GM13977 (cell line): Measurements from ENCODE around the gene OSBPL2.
A peak's percentile ranks its signal among the peaks of the same experiment; 100 is the strongest.

ENCODE experiments used
- DNase-seq: peaks from one replicate; pipeline ENCODE4 v3.0.0; 2012; ENCODE audit warnings: low spot score
- in situ Hi-C: fragments of 300-500 bp; cut with MboI; formaldehyde crosslinking; loops from one replicate; pipeline ENCODE4 v1.12.0; 2022; ENCODE audit warnings: low sequenced_read_pairs, low pct_unique_long_range_greater_than_20kb, mixed read lengths, inconsistent platforms; ENCODE audit not compliant: unreplicated experiment
- TF ChIP-seq, protein P1 (sequence below): IDR thresholded peaks from 2 replicates; pipeline ENCODE4 v1.5.1; 2012; ENCODE audit warnings: mild to moderate bottlenecking, control low read depth; ENCODE audit not compliant: insufficient read depth; ENCODE audit errors: extremely low read depth, missing control alignments

OSBPL2 gene

GRCh38 chr20:62320581-62321354 lies 82.4 kb downstream of the OSBPL2 start:
- TF ChIP-seq, protein P1, sequence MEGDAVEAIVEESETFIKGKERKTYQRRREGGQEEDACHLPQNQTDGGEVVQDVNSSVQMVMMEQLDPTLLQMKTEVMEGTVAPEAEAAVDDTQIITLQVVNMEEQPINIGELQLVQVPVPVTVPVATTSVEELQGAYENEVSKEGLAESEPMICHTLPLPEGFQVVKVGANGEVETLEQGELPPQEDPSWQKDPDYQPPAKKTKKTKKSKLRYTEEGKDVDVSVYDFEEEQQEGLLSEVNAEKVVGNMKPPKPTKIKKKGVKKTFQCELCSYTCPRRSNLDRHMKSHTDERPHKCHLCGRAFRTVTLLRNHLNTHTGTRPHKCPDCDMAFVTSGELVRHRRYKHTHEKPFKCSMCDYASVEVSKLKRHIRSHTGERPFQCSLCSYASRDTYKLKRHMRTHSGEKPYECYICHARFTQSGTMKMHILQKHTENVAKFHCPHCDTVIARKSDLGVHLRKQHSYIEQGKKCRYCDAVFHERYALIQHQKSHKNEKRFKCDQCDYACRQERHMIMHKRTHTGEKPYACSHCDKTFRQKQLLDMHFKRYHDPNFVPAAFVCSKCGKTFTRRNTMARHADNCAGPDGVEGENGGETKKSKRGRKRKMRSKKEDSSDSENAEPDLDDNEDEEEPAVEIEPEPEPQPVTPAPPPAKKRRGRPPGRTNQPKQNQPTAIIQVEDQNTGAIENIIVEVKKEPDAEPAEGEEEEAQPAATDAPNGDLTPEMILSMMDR: no peak
- no peak for DNase-seq
- in situ Hi-C loops: no loop called here

DNA sequence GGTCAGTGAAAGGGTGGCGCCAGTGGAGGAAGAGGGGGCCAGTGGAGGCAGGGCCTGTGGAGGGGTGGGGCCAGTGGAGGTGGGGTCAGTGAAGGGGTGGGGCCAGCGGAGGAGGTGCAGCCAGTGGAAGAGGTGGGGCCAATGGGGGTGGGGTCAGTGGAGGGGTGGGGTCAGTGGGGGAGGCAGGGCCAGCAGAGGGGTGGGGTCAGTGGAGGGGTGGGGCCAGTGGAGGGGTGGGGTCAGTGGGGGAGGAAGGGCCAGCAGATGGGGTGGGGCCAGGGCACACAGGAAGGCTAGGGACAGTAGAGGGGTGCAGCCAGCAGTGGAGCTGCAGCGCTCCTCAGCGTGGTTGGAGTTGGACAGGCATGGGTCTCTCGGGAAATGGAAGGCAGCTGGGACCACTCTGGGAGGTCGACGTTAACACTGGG lies 83.2 kb downstream of the OSBPL2 start:
- DNase-seq: peak; percentile 73
- in situ Hi-C loops: no loop called here
- TF ChIP-seq, protein P1: no peak

DNA sequence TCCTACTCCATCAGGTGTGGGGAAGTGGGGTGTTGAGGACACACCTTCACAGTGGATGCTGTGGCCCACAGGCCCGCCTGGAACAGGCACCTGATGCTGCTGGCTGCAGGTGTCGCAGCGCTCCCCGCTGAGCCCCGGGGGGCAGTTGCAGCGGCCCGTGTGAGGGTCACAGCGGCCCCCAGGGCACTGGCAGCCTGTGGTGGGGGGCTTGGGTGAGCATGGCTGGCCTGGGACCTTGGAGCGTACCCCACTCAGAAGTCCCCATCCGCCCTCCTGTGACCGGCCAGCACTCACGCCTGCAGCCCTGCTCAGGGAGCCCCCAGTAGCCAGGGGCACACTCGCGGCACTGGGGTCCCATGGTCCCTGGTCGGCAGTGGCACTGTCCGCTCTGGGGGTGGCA lies 83.7 kb downstream of the OSBPL2 start:
- TF ChIP-seq, protein P1: no peak
- in situ Hi-C loops: no loop called here
- DNase-seq: no peak

DNA sequence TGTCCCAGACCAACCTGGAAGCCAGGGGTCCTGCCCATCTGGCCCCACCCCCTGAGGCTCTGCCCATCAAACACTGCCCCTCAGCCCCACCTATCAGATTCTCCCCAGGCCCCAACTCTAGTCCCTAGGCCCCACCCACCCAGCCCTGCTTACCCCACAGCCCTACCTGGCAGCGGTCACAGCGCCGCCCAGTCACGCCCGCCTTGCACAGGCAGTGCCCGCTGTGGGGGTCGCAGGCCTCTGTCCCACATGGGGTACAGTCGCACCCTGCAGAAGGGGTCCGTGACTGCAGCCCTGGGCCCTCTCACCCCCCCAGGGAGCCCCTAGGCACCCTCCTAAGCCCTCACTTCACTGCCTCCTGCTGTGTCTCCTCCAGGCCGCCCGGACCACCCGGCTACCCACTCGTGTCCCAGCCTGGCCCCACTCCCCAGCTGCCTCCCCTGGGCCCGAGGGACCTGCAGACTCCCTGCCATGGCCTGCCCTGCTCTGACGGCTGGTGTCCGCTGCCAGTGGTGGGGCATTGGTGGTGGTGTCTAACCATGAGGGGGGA lies 84.2 kb downstream of the OSBPL2 start:
- DNase-seq: no peak
- TF ChIP-seq, protein P1: no peak
- in situ Hi-C loops: no loop called here

DNA sequence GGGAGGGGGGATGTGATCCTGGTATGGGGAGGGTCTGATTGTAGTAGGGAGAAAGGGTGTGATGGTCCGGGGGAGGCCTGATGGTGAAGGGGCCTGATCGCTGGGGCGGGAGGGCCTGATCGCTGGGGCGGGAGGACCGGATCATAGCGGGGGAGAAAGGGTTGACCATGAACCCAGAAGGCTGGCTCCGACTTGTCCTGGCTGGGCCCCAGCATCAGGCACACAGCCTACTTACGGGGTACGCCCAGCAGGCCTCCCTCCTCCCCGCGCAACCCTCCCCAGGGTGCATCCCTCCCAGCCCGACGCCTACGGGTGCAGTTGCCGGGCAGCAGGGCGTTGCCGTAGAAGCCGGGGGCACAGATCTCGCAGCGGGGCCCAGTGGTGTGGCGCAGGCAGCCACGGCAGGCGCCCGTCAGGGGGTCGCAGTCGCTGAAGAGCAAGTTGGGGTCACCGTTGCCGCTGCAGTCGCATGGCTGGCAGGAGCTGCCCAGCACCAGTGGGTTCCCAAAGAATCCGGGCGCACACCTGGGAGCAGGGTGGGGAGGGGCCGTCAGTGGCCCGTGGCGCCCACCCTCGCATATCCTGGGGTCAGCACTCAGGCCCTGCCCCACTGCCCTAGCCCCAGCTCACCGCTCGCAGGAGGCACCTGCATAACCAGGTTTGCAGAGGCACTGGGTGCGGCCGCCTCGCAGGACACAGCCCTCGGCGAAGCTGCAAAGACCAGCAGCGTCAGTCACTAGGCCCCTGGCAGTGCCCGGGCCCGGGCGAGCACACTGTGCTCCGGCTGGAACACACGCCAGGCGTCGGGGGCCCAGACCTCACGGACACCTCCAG lies 85.0 kb downstream of the OSBPL2 start:
- TF ChIP-seq, protein P1: no peak
- in situ Hi-C loops: no loop called here
- DNase-seq: no peak

DNA sequence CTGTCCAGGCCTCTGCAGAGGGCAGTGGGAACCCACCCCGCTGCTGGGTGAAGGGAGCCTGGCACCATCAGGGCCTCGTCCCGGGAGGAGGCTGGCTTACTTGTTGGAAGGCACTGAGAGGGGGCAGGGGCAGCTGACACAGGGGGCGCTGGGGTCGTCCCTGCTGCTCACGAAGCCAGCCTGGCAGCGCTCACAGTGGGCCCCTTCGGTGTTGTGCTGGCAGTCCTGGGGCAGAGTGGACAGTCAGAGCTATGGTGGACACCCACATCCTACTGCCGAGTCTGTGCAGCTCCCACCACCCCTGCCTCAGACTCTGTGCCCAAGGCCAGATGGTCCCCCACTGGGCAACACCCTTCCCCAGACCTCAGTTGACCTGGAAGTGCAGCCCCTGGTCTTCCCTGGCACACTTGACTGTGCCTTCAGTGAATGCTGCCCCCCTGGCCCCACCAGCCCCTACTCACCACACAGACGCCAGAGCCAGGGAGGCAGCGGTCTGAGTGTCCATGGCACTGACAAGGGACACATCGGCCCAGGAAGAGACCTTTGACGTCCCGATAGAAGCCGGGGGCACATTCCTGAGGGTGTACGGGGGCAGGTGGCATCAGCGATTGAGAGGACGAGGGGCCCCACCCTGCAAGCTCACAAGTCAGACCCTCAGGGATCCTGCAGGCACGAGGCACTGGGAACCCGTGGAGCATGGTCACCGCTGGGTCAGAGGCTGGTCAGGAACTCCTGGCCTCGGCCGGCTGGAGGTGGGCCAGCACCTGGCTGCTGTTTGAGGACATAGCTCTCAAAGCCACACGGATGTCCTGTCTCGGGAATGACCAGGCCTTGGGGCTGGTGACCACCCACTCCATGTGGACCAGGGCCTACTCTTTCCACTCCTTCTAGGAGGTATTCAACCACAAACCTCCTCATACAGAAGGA lies 85.9 kb downstream of the OSBPL2 start:
- no peak for DNase-seq
- TF ChIP-seq, protein P1: no peak
- in situ Hi-C loops: no loop called here
